Measurements from ENCODE around the gene CCDC78.

Gene CCDC78

DNA sequence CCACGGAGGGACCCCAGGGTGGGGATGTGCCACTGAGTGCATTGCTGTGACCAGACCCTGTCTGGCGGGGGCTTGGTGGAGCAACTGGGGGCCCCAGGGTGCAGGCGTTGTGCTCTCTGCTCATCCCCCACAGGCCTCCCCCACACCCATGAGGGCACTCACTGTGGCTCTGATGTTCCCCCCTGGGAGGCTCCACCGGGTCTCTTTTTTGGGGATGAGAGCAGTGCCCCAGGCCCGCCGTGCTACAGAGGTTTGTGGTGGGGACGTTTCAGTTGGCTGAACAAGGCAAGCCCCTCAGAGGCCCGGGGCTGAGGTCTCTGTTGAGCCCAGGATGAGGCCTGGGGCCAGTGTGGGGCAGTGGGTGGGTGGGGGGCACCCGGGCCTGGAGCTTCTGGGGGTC is 2.5 kb downstream of the CCDC78 start:
- DNase-seq (ENCODE audit: low read depth) = no peak

DNA sequence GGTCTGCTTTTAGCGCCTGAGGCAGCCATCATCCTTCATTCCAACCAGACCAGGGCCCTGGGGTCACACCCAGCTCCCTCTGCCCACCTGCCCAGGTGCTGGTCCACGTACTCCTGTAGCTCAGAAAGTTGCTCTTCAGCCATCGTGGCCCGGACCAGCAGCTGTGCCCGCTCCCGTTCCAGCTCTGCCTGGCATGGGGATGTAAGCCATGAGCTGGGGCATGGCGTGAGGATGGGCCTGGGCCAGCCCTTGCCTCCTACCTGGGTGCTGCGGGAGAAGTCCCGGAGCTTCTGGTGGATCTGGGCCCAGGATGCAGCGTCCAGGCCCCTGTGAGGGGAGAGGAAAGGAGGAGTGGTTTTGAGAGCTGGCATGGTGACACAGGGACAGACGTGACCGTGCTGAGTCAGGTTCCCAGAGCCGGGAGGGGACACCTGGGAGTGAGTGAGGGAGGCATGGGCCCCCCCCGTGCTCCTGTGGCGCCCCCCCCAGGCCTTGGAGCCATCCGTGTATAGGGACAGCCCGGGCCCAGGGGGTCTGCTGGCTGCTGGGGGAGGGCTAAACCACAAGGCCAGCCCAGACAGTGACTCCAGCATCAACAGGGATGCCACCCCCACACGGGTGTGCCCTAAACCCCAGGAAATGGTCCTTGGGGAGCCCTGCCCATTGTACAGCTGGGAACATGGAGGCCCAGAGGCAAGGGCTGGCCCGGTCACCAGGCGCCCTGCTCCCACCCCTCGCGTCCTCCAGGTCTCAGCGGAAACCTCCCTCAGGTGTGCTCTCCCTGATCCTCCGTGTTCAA is 3.2 kb downstream of the CCDC78 start:
- DNase-seq (ENCODE audit: low read depth) = no peak

DNA sequence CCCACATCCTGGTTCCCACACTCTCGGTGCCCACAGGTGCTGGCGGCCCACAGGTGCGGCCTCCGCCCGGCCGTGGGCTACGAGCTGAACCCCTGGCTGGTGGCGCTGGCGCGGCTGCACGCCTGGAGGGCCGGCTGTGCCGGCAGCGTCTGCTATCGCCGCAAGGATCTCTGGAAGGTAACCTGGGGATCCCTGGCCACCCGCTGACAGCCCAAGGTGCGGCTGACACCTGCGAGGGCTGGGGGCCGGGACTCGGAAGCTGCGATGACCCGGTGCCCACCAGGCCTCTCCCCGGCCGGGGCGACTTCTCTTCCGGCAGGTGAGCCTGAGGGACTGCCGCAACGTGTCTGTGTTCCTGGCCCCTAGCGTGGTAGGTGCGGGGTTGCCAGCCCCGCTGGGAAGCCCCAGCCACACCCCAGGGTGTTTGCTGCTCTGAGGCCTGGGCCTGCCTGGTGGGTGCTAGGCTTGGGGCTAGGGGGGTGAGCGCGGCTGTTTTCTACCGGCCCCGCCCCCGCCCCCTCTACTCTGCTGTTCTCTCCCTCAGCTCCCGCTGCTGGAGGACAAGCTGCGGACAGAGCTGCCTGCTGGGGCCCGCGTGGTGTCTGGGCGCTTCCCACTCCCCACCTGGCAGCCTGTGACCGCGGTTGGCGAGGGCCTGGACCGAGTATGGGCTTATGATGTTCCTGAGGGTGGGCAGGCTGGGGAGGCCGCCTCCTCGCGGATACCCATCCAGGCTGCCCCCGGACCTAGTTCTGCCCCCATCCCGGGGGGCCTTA is 4.3 kb downstream of the CCDC78 start:
- DNase-seq (ENCODE audit: low read depth) = no peak

DNA sequence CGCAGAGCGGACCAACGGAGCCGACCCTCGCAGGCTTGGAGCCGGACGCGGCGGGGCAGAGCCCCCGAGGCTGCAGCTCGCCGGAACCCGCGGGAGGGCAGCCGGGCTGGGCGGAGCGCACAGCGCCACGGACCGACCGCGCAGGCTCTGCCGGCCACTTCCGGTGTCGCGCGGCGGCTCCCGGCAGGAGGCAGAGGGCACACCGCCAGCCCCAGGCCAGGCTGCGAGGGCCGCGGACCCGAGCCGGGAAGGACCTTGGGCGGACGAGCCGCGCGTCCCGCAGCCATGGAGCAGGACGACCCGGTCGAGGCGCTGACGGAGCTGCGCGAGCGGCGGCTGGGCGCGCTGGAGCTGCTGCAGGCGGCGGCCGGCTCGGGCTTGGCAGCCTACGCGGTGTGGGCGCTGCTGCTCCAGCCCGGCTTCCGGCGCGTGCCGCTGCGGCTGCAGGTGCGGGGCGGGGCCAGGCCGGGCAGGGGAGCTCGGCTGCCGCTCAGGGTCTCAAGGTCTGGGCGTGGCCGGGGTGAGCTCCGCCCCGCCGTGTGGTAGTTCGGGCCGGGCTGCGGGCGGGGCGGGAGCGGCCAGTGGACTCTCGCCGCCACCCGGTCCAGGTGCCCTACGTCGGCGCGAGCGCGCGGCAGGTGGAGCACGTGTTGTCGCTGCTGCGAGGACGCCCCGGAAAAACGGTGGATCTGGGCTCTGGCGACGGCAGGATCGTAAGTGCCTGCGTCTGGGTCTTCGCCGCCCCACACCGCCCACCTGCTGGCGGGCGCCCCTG is 5.1 kb downstream of the CCDC78 start, which contains the start of gene ANTKMT:
Gene ANTKMT (plus strand): TSS at position 157 of the 775 bp plus-strand sequence. CDS start 129 bp downstream, at position 286.
- DNase-seq (ENCODE audit: low read depth) = peak; percentile 54

DNA sequence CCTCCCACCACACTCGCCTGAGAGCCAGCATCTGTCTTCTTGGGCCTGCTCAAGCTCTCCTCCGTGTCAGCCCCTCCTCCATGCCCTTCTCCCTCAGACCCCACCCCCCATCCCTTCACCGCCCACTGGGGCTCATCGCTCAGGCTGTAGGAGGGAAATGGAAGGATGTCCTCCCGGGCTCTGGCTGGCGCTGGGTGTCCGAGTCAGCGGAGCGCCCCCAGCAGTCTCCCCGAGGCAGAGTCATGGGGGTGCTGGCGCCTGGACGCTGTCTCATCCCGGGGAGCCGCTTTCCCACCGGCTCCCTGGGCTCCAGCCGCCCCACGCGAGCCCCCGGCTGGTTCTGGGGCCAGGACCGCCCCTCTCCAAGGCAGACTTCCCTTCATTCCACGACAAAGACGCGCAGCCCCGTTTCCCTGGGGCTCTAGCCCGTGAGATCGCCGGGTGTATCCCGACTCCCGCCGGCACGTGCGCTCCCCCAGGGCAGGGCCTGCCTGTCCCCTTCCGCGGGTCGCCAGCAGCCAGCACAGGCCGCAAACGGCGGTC is 5.7 kb downstream of the CCDC78 start:
- DNase-seq (ENCODE audit: low read depth) = no peak

DNA sequence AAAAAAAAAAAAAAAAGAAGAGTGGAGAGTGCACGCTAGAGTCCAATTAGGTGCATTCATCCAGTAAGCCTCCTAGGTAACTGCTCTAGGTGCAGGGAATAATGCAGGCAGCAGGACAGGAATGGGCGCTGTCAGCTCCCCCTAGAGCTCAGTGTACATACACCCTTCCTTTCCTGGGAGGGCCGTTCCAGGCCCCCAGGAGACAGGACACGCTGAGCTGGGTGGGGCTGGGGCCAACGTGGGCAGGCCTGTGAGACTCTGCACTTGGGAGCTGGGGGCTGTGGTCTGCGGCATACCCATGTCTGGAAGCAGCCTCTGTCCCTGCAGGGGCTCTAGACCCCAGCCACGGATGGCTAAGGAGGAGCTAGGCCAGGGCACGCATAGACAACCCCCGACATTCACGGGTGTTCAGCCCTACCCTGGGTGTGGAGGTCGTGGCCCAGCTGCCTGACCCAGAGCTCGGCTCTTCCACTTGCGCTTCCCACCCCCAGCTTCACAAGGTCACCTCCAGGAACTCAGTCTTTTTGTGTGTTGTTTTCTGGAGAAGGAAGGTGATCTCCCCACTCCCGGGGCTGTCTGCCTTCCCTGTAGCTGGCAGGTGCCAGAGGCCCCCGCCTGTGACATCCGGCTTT is 6.3 kb downstream of the CCDC78 start:
- DNase-seq (ENCODE audit: low read depth) = no peak

DNA sequence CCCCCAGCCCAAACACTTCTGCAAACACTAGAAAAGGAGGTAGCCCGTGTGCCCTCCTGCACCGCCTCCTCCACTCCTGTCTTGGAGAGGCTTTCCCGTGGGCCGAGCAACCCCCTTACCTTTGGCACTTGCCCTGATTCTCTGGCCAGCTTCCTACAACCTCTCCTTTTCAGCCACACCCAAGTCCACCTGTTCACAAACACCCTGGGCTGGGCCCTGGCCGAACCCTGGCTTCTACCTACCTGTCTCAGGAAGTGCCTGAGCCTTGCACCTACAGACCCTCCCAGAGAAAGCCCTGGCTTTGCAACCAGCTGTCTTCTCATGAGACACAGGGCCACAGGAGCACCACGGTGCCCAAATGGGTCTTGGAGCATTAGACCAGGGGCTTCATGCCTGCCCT is 7.3 kb downstream of the CCDC78 start:
- no peak for DNase-seq (ENCODE audit: low read depth)

DNA sequence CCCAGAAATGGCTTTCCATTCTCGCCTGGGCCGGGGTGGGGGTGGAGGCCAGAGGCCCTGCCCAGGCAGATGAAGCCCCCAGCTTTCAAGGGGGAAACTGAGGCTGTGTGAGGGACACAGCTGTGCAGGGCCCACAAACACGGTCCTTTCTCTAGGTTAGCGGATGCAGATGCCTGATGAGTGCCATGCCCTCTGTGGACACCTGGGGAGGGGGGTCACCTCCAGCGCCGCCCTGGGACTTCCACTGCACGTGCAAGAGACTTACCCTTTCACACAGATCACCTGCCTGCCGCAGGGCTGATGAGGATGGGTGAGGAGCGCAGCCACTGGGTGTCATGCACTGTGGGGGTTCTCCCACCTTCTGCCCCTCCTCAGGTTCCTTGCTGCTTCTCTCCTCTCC is 7.9 kb downstream of the CCDC78 start:
- no peak for DNase-seq (ENCODE audit: low read depth)

DNA sequence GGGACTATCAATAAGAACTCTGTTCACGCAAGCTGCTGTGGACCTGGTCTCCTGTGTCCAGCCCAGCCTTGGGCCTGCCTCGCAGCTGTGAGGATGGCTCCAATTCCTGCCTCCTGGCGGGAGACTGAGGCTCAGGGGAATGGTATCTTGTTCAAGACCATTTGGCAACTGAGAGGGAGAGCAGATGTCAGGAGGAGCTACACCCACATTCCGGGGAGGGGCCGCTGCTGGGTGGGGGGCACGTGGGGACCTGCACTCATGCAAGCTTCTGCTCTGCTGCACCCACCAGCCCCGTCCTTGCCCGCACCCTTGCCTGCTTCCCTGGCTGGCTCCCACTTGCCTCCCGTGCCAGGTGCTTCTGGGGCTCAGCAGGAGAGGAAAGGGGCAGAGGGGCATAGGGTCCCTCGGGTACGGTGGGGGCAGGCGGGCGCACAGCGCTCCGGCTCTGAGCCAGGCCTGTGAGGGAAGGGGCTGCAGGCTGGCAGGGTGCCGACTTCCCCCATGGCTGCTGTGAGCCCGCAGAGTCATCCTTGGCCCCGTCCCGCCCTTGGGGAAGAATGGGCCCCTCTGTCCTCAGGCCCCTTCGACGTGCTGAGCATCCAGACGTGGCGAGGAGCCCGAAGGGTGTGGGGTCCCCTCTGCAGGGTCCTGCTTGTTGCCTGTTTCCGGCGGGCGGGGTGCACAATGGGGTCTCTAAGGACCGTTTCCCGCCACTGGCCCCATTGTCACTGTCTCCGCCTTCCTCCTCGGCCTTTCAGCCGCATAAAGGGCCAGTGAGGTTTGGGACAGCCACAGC is 8.6 kb downstream of the CCDC78 start:
- no peak for DNase-seq (ENCODE audit: low read depth)

DNA sequence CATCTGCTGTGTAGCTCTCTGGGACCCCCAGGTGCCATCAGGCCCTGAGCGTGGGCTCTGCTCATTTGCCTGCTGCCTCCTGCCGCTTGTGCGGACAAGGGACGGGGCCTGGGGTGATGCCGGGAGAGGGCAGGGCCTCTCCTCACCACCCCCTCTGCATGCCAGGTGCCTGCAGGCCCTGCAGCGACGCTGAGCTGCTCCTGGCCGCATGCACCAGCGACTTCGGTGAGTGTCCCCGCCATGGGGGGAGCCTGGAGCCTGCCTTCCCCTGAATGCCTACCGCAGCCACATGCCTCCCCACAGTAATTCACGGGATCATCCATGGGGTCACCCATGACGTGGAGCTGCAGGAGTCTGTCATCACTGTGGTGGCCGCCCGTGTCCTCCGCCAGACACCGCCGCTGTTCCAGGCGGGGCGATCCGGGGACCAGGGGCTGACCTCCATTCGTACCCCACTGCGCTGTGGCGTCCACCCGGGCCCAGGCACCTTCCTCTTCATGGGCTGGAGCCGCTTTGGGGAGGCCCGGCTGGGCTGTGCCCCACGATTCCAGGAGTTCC is 9.4 kb downstream of the CCDC78 start:
- DNase-seq (ENCODE audit: low read depth) = no peak

DNA sequence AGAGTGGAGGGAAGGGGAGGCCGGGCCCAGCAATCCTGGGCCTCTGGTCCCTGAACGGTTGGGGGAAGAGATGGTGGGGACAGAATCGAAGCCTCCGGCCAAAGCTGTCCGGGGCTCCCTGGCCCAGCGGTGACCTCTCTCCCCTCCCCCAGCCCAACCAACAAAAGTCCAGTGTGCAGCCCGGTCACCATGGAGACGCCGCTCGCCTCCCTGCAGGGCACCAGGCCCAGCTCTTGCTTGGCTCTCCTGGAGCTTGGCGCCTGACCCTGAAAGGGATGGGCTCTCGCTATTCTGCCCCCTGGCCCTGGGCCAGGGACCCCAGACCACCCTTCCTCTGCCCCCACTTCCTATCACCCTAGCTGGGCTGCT is 10.1 kb downstream of the CCDC78 start:
- no peak for DNase-seq (ENCODE audit: low read depth)

DNA sequence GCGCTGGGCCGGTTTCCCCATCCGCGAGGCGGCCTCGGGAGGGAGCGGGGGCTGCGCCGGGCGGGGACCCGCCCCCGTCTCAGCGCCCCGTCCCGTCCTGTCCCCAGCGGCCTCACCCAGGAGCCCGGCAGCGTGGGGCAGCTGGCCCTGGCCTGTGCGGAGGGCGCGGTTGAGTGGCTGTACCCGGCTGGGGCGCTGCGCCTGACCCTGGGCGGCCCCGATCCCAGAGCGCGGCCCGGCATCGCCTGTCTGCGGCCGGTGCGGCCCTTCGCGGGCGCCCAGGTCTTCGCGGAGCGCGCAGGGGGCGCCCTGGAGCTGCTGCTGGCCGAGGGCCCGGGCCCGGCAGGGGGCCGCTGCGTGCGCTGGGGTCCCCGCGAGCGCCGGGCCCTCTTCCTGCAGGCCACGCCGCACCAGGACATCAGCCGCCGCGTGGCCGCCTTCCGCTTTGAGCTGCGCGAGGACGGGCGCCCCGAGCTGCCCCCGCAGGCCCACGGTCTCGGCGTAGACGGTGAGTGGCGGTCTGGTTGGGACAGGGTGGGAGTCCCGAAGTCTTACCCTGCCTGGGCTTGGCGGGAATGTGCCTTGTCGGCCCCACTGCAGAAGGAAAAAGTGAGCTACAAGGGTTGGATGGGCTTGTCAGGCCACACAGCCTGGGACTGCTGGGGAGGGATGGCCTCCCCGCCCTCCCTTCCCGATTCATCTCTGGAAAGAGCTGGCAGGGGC is 10.6 kb downstream of the CCDC78 start:
- DNase-seq (ENCODE audit: low read depth) = no peak

DNA sequence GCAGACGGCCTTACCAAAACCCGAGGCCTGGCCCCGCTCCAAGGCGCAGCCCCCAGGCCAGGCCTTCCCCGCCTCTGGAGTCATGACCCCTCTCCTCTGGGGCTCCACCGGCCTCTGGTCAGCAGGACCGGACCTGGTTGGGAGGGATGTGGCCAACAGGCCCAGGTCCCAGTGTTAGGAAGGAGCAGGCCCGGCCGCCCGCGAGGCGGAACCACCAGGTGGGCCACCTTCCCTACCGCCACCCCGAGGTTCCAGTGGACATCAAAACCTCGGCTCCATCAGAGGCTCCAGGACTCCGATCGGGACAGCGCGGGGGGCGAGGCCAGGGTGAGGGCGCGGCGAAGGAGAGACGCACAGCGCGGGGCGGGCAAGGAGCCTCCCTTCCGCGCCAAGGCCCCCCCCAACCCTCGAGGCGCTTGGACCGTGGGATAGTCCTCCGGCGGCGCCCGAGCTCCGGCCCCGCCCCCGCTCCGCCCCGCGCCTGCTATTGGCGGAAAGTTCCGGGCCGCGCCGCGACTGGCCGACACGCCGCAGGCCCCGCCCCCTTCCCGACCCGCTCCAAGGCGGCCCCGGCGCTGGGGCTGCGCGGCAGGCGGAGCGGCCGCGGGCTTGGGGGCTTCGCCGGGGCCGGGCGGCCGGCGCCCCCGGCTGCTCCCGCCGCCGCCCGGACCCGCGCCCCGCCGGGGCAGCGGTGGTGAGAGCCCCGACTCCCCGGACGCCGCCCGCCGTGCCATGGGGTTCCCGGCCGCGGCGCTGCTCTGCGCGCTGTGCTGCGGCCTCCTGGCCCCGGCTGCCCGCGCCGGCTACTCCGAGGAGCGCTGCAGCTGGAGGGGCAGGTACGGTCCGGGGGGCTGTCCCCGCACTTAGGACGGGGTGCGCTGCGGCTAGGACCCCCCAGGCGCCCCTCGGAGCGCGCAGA is 11.4 kb downstream of the CCDC78 start, which contains the start of gene METRN:
Gene METRN (plus strand): TSS at position 561 of the 919 bp plus-strand sequence. CDS start 172 bp downstream, at position 733.
- no peak for DNase-seq (ENCODE audit: low read depth)

DNA sequence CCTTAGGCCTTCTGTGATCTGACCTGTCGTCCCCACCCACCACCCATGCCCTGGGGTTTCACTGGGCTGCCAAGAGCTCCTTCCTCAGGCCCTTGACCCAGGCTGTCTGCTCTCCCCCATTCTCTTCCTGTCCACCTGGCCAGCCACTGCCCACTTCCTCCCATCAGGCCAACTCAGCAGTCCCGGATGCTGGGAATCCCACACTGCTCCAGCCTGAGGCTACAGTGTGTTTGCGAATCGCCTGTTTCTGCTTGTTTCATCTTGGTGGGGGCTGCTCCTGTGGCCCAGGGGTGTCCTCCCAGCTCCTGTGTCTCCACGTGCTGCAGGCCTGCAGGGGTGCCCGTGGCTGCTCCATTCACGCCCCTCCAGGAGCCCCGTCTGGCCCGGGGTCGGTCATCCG is 12.2 kb downstream of the CCDC78 start:
- DNase-seq (ENCODE audit: low read depth) = no peak

DNA sequence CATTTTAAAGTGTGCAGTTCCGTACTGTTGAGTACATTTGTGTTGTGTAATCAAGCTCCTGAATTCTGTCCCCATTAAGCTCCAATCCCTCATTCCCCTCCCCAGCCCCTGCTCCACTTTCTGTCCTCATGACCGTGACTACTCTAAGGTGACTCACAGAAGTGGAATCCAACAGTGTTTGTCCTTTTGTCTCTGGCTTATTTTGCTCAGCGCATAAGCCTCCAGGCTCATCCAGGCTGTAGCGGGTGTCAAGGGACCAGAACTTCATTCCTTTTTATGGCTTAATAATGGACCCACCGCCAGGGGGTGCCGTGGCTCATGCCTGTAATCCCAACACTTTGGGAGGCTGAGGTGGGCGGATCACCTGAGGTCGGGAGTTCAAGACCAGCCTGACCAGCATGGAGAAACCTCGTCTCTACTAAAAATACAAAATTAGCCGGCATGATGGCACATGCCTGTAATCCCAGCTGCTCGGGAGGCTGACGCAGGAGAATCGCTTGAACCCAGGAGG is 13.4 kb downstream of the CCDC78 start:
- peak; percentile 88 for DNase-seq (ENCODE audit: low read depth)

DNA sequence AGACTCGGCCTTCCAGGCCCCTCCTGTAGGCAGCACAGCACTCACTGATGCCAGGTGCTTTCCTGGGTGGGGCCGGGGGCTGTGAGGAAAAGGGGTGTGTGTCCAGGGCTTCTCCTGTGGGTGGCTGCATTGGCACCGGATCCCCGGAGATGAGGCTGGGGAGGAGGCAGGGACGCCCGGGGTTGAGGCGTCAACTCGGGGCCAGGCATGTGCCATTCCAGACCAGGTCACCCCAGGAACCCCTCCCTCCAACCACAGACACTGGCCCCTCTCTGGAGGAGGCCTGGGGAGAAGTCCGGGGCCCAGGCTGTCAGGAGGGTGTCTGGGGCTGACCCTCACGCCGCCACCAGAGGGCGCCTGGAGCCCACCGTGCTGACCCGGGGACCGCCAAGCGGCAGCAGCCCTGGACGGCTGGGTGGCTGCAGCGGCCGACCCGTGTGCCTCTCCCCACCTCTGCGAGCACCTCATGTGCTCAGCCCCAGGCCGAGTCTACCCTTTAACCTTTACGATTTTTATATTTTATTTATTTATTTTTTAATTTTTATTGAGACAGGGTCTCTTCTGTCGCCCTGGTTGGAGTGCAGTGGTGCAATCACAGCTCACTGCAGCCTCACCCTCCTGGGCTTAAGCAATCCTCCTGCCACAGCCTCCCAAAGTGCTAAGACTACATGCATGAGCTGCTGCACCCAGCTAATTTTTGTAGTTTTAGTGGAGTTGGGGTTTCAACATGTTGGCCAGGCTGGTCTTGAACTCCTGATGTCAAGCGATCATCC is 14.5 kb downstream of the CCDC78 start:
- DNase-seq (ENCODE audit: low read depth) = no peak

DNA sequence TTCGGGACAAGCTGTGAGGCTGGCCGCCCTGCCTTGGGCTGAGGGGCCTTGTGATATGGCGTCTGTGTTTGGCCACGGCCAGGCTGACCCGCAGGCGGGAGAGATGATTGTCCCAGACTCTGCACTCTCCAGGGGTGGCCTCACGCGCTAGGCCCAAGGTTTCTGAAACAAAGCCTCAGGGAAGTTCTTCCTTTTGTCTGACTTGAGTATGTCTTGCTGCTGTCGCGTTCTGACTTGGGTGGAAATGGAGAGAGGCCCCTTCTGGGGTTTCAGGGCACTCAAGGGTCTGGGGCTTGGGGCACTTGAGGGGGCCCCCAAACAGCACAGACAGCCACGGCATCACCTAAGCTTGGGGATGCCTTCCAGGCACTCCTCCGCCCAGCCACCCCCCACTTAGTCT is 15.2 kb downstream of the CCDC78 start:
- DNase-seq (ENCODE audit: low read depth) = no peak
